A549 (cell line): Measurements from ENCODE around the gene MIEF1. TPM values are rescaled to one million over a fixed set of nuclear protein-coding genes. Genes with fewer than 3 reads are reported as not detected.

ENCODE experiments used
- ATAC-seq, 2 experiments: fragments of 200-7000 bp in 1 of 2; fragments of >200 bp in 1 of 2; cut with Nextera tagmentation in 1 of 2; cut with Tn5 transposase in 1 of 2; 3 replicates each; pipeline versions ENCODE4 v1.8.0 to v1.9.1; 2018 to 2020; ENCODE audit warnings: mild to moderate bottlenecking in 1 of 2, moderate library complexity in 1 of 2
- CTCF ChIA-PET: fragments of 300-600 bp; sonication (Branson Sonifier 250); formaldehyde crosslinking; extraction: SDS; loops from one replicate; lab custom pipeline; 2021; ENCODE audit warnings: antibody characterized with exemption, inconsistent platforms; lab: Yijun Ruan, JAX
- POLR2A ChIA-PET: fragments of 350-600 bp; formaldehyde crosslinking; extraction: SDS; loops from one replicate; lab custom pipeline; 2021; ENCODE audit warnings: antibody characterized with exemption, inconsistent platforms; lab: Yijun Ruan, JAX
- DNase-seq, 2 experiments: peaks; one replicate each; pipeline versions ENCODE4 v3.0.0 to v3.0.0-alpha.2; 2011 to 2016; ENCODE audit warnings: low read depth in 1 of 2, low spot score in 1 of 2
- FAIRE-seq: peaks from 2 replicates; lab custom pipeline; 2011; peaks lifted over from hg19 to GRCh38; lab: Jason Lieb, UNC
- H3K27ac ChIP-seq, 2 experiments: fragments of >200 bp; sonication (Bioruptor Twin); formaldehyde crosslinking; 3 replicates each; pipeline ENCODE4 v1.5.1; 2016 to 2017
- H3K4me1 ChIP-seq: fragments of >200 bp; sonication (Bioruptor Twin); formaldehyde crosslinking; 3 replicates; pipeline ENCODE4 v1.6.1; 2016
- H3K4me2 ChIP-seq: fragments of >200 bp; sonication (Bioruptor Twin); formaldehyde crosslinking; 3 replicates; pipeline ENCODE4 v1.6.1; 2016
- H3K4me3 ChIP-seq: fragments of >200 bp; sonication (Bioruptor Twin); formaldehyde crosslinking; 3 replicates; pipeline ENCODE4 v1.5.1; 2016
- H3K9me3 ChIP-seq: fragments of >200 bp; sonication (Bioruptor Twin); formaldehyde crosslinking; 3 replicates; pipeline ENCODE4 v1.6.1; 2016
- BCL3 ChIP-seq: fragments of >200 bp; sonication (Bioruptor Twin); formaldehyde crosslinking; IDR thresholded peaks from 3 replicates; pipeline ENCODE4 v1.6.1; 2016
- BHLHE40 ChIP-seq: IDR thresholded peaks from 2 replicates; pipeline ENCODE4 v1.6.1; 2012; ENCODE audit warnings: low read depth, low read length, inconsistent platforms
- CBX2 ChIP-seq: fragments of 200-600 bp; sonication (generic); IDR thresholded peaks from 2 replicates; pipeline ENCODE4 v1.6.1; 2016; ENCODE audit warnings: low read depth, mild to moderate bottlenecking, borderline replicate concordance
- CTCF ChIP-seq: fragments of >200 bp; sonication (Bioruptor Twin); formaldehyde crosslinking; IDR thresholded peaks from 3 replicates; pipeline ENCODE4 v1.5.1; 2016
- E2F6 ChIP-seq: IDR thresholded peaks from 2 replicates; pipeline ENCODE4 v1.6.1; 2012; ENCODE audit warnings: low read depth, borderline replicate concordance
- EHF ChIP-seq: fragments of 250-450 bp; sonication (Bioruptor Pico); IDR thresholded peaks from 2 replicates; pipeline ENCODE4 v1.5.0; 2020; ENCODE audit warnings: mild to moderate bottlenecking
- EHMT2 ChIP-seq: fragments of 200-600 bp; sonication (generic); IDR thresholded peaks from 2 replicates; pipeline ENCODE4 v1.6.1; 2016; ENCODE audit warnings: antibody characterized with exemption, low read depth, mild to moderate bottlenecking, moderate library complexity
- ESRRA ChIP-seq: fragments of 150-350 bp; IDR thresholded peaks from 2 replicates; pipeline ENCODE4 v1.6.1; 2014; ENCODE audit warnings: mild to moderate bottlenecking, low read length, borderline replicate concordance
- FOSB ChIP-seq: fragments of 250-450 bp; sonication (Bioruptor Pico); IDR thresholded peaks from 2 replicates; pipeline ENCODE4 v1.5.0; 2020; ENCODE audit warnings: mild to moderate bottlenecking, moderate library complexity
- FOSL2 ChIP-seq, 2 experiments: fragments of 450-650 bp in 1 of 2; fragments of >200 bp in 1 of 2; sonication (Bioruptor Twin) in 1 of 2; formaldehyde crosslinking; IDR thresholded peaks; 2 replicates each; pipeline versions ENCODE4 v1.5.0 to v1.6.1; 2016 to 2020; ENCODE audit warnings: mild to moderate bottlenecking in 1 of 2, moderate library complexity in 1 of 2
- FOXS1 ChIP-seq: fragments of 250-450 bp; sonication (Bioruptor Pico); IDR thresholded peaks from 2 replicates; pipeline ENCODE4 v1.5.0; 2020; ENCODE audit warnings: mild to moderate bottlenecking, moderate library complexity
- HOXB5 ChIP-seq: fragments of 250-450 bp; sonication (Bioruptor Pico); IDR thresholded peaks from 2 replicates; pipeline ENCODE4 v1.5.0; 2020; ENCODE audit warnings: mild to moderate bottlenecking, moderate library complexity
- MAZ ChIP-seq: fragments of 150-350 bp; IDR thresholded peaks from 2 replicates; pipeline ENCODE4 v1.6.1; 2014; ENCODE audit warnings: antibody characterized with exemption, low read depth, low read length, borderline replicate concordance
- NFE2L2 ChIP-seq: fragments of 150-350 bp; conservative IDR thresholded peaks from 2 replicates; pipeline ENCODE4 v1.6.1; 2014; ENCODE audit warnings: low read length
- NPAS2 ChIP-seq: fragments of 250-450 bp; sonication (Bioruptor Pico); IDR thresholded peaks from 2 replicates; pipeline ENCODE4 v1.8.0; 2022; ENCODE audit warnings: mild to moderate bottlenecking, moderate library complexity, borderline replicate concordance
- RAD21 ChIP-seq, 2 experiments: fragments of >200 bp in 1 of 2; sonication (Bioruptor Twin) in 1 of 2; formaldehyde crosslinking in 1 of 2; IDR thresholded peaks in 1 of 2; conservative IDR thresholded peaks in 1 of 2; 2 replicates in 1 of 2; 3 replicates in 1 of 2; pipeline ENCODE4 v1.6.1; 2012 to 2018; ENCODE audit warnings: inconsistent platforms in 1 of 2
- RCOR1 ChIP-seq: fragments of 150-350 bp; IDR thresholded peaks from 2 replicates; pipeline ENCODE4 v1.6.1; 2014; ENCODE audit warnings: antibody characterized with exemption, low read length, low read depth
- SMC3 ChIP-seq: fragments of >200 bp; sonication (Bioruptor Twin); formaldehyde crosslinking; IDR thresholded peaks from 3 replicates; pipeline ENCODE4 v1.6.1; 2018; ENCODE audit warnings: inconsistent platforms
- TFCP2L1 ChIP-seq: fragments of 250-450 bp; sonication (Bioruptor Pico); IDR thresholded peaks from 2 replicates; pipeline ENCODE4 v1.5.0; 2021; ENCODE audit warnings: mild to moderate bottlenecking
- TP53 ChIP-seq: fragments of 250-450 bp; sonication (Bioruptor Pico); IDR thresholded peaks from 2 replicates; pipeline ENCODE4 v1.5.0; 2021; ENCODE audit warnings: mild to moderate bottlenecking, moderate library complexity
- ZSCAN20 ChIP-seq: fragments of 250-450 bp; sonication (Bioruptor Pico); IDR thresholded peaks from 2 replicates; pipeline ENCODE4 v1.8.0; 2022; ENCODE audit warnings: mild to moderate bottlenecking, moderate library complexity
- WGBS: methylation state at CpG from one replicate; pipeline ENCODE4 v1.1.6; 2017; ENCODE audit errors: missing lambda C conversion rate; 5-methylcytosine and 5-hydroxymethylcytosine counted together
- polyA plus RNA-seq, 4 experiments: library from polyadenylated mRNA; depleted of rRNA in 3 of 4; stranded (reverse); fragments of >200 nt; fragmentation: RNase III in 1 of 4; extraction: RNeasy Plus Mini Kit Qiagen cat#74134 plus additional on column Dnase treatment in 1 of 4; gene quantifications; 2 replicates in 3 of 4; 3 replicates in 1 of 4; pipeline ENCODE4 v1.2.3, GENCODE V29; 2011 to 2017
- TF ChIP-seq, protein P1 (sequence below): fragments of >200 bp; sonication (Bioruptor Twin); formaldehyde crosslinking; IDR thresholded peaks from 2 replicates; pipeline ENCODE4 v1.6.1; 2016
- TF ChIP-seq, protein P2 (sequence below): IDR thresholded peaks from 2 replicates; pipeline ENCODE4 v1.6.1; 2012

The MIEF1 gene
- polyA plus RNA-seq, 2 of the 4 experiments (the other 2 are of a cell fraction): 18.8 to 20.5 TPM

- 53% methylated on average over 9 of the region's 11 CpGs for WGBS
- POLR2A ChIA-PET: interaction anchor here (0.6 kb wide), 1 partner anchor 392 kb away, joined by 4 read pairs; no protein-coding TSS in a partner anchor
- peak in 1 of 2 experiments; percentile 83; a peak in 3 of 6 replicates for ATAC-seq
- H3K4me1 ChIP-seq: 0 out of 3 replicates have a peak, but pooled peaks cover 5% of the 10 kb centered on the region
- H3K4me3 ChIP-seq: no peak overlapping the region
- TF ChIP-seq, protein P1, sequence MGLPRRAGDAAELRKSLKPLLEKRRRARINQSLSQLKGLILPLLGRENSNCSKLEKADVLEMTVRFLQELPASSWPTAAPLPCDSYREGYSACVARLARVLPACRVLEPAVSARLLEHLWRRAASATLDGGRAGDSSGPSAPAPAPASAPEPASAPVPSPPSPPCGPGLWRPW: no peak
- no peak for TF ChIP-seq CBX2
- TF ChIP-seq CTCF: peak; percentile 46
- no peak for TF ChIP-seq NPAS2 (CRISPR knock-in tag)
- TF ChIP-seq MAZ: no peak
- TF ChIP-seq FOSL2 (IDR thresholded peaks at IDR 0.05): no peak
- no peak for TF ChIP-seq FOSL2 (CRISPR knock-in tag; IDR thresholded peaks at IDR 0.05)
- TF ChIP-seq ESRRA: 0 out of 2 replicates have a peak, but pooled peaks have one; percentile 20
- TF ChIP-seq, protein P2, sequence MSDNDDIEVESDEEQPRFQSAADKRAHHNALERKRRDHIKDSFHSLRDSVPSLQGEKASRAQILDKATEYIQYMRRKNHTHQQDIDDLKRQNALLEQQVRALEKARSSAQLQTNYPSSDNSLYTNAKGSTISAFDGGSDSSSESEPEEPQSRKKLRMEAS: no peak
- no peak for TF ChIP-seq E2F6
- TF ChIP-seq FOSB: no peak
- no peak for TF ChIP-seq NFE2L2
- TF ChIP-seq TFCP2L1 (CRISPR knock-in tag): no peak
- peak; percentile 59 for TF ChIP-seq SMC3
- TF ChIP-seq FOXS1 (CRISPR knock-in tag): no peak
- no peak for TF ChIP-seq RCOR1
- TF ChIP-seq EHMT2: no peak
- TF ChIP-seq HOXB5 (CRISPR knock-in tag): no peak
- TF ChIP-seq TP53 (CRISPR knock-in tag): no peak
- no peak for TF ChIP-seq EHF
- no peak for TF ChIP-seq ZSCAN20 (CRISPR knock-in tag)
- TF ChIP-seq BHLHE40: no peak
- TF ChIP-seq BCL3: no peak
- peak in 1 of 2 experiments; percentile 50; a peak in 4 of 5 replicates for TF ChIP-seq RAD21 (conservative IDR thresholded peaks at IDR 0.05 in 1 of 2, IDR thresholded peaks at IDR 0.05 in 1 of 2)
- no peaks in the 10 kb centered on the region for H3K9me3 ChIP-seq
- FAIRE-seq: no peak
- CTCF ChIA-PET: interaction anchor here (0.6 to 37.2 kb wide), 14 partner anchors 9 to 485 kb away, joined by 3 to 899 read pairs (median 3); partner anchors contain the start of gene CACNA1I
- no peak overlapping the region for H3K4me2 ChIP-seq
- H3K27ac ChIP-seq: peak overlapping the region in 1 of 2 experiments; percentile 46; a peak in 1 of 6 replicates
- DNase-seq: no peak
Observed at GRCh38 chr22:39559456-39560105, 57.5 kb downstream of the MIEF1 start.
